Measurements from ENCODE around the gene LRMDA. TPM values are rescaled to one million over a fixed set of nuclear protein-coding genes. Genes with fewer than 3 reads are reported as not detected.

The LRMDA gene
- total and polyA plus RNA-seq, 2 of the 13 experiments (the other 11 are each of a cell fraction or from before 2014, with no cell fraction given) = 13.4 to 22.0 TPM

GRCh38 chr10:75956624-75957023, 525.2 kb downstream of the LRMDA start (continued):
- TF ChIP-seq GABPA (IDR thresholded peaks at IDR 0.05; ENCODE audit: low read depth, low read length) (no peak), GABPA (CRISPR knock-in tag; IDR thresholded peaks at IDR 0.05; ENCODE audit: low read depth) (peak; percentile 78), ZNF597 (CRISPR knock-in tag; IDR thresholded peaks at IDR 0.05) (no peak), KLF11 (CRISPR knock-in tag; IDR thresholded peaks at IDR 0.05) (no peak), MTF1 (CRISPR knock-in tag; IDR thresholded peaks at IDR 0.05) (peak; percentile 73; the same call in 1 of the 2 replicates), ZNF12 (CRISPR knock-in tag; IDR thresholded peaks at IDR 0.05) (no peak), JUND (CRISPR knock-in tag; IDR thresholded peaks at IDR 0.05) (no peak), DMAP1 (CRISPR knock-in tag; IDR thresholded peaks at IDR 0.05) (no peak), USF2 (IDR thresholded peaks at IDR 0.05; ENCODE audit: low read depth, low read length) (0 out of 2 replicates have a peak, but pooled peaks have one; percentile 15), USF2 (CRISPR knock-in tag; IDR thresholded peaks at IDR 0.05; ENCODE audit: borderline replicate concordance) (peak; percentile 72; the same call in 1 of the 2 replicates), CEBPB (IDR thresholded peaks at IDR 0.05; ENCODE audit: borderline replicate concordance, low read depth, low read length) (no peak), PLSCR1 (CRISPR knock-in tag; IDR thresholded peaks at IDR 0.05; ENCODE audit: borderline replicate concordance) (no peak), ZNF317 (CRISPR knock-in tag; IDR thresholded peaks at IDR 0.05) (no peak), HCFC1 (IDR thresholded peaks at IDR 0.05; ENCODE audit: low read depth, low read length) (peak; percentile 44; the same call in 1 of the 2 replicates), ZMYM4 (CRISPR knock-in tag; IDR thresholded peaks at IDR 0.05) (0 out of 2 replicates have a peak, but pooled peaks have one; percentile 16), ZNF383 (CRISPR knock-in tag; IDR thresholded peaks at IDR 0.05; ENCODE audit: borderline replicate concordance) (no peak), ZNF329 (CRISPR knock-in tag; IDR thresholded peaks at IDR 0.05; ENCODE audit: low read depth) (no peak), TEAD2 (CRISPR knock-in tag; IDR thresholded peaks at IDR 0.05) (no peak), KDM3A (CRISPR knock-in tag; IDR thresholded peaks at IDR 0.05; ENCODE audit: low read depth) (no peak), CHD4 (IDR thresholded peaks at IDR 0.05; ENCODE audit: borderline replicate concordance, low read length) (no peak), ZNF770 (CRISPR knock-in tag; IDR thresholded peaks at IDR 0.05) (no peak), MLX (CRISPR knock-in tag; IDR thresholded peaks at IDR 0.05) (no peak), SALL2 (CRISPR knock-in tag; IDR thresholded peaks at IDR 0.05) (no peak), ZNF547 (CRISPR knock-in tag; IDR thresholded peaks at IDR 0.05) (no peak), GABPB1 (CRISPR knock-in tag; IDR thresholded peaks at IDR 0.05) (peak; percentile 56; the same call in 1 of the 2 replicates), BRD4 (CRISPR knock-in tag; IDR thresholded peaks at IDR 0.05) (no peak), NR0B2 (CRISPR knock-in tag; IDR thresholded peaks at IDR 0.05) (no peak)

All from HepG2 (cell line).